AG20443 (cell line): ENCODE measurements around the gene OSBPL8.

Source experiments
- DNase-seq: peaks from one replicate; pipeline ENCODE4 v3.0.0; 2012; ENCODE audit warnings: low spot score, mixed read lengths

OSBPL8 gene

DNA sequence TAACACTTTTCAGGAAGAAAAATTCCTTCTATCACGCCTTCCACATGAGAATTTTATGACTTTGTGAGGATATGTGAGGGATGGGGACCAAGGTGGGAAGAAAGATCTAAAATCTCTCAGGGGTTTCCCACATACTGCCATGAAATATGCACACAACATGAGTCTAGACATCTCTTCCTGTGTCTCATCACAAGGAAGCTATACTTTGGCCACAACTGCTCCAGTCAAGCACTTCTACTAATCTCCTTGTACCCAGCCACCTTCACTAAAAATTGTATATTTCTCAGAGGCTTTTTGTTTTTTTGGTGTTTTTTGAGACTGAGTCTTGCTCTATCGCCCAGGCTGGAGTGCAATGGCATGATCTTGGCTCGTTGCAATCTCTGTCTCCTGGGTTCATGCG, 3.2 kb downstream of the OSBPL8 start:
- no peak for DNase-seq

DNA sequence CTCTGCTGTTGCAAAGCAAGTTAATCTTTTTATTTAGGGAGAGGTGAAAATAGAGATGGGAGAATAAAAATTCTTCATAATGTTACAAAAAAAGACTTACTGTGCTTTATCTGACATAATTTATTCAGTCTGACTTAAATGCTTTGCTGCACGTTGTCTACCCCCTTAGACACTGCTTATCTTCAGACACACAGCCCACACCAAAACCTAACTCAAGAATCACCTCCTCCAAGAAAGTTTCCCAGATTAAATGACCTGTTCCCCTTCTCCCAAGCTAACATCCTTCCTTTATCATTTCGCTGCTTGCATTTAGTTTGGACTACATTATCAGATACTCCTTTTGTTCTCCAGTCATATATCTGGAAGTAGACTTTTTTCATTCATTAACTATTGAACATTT, 3.8 kb downstream of the OSBPL8 start:
- DNase-seq, result no peak

DNA sequence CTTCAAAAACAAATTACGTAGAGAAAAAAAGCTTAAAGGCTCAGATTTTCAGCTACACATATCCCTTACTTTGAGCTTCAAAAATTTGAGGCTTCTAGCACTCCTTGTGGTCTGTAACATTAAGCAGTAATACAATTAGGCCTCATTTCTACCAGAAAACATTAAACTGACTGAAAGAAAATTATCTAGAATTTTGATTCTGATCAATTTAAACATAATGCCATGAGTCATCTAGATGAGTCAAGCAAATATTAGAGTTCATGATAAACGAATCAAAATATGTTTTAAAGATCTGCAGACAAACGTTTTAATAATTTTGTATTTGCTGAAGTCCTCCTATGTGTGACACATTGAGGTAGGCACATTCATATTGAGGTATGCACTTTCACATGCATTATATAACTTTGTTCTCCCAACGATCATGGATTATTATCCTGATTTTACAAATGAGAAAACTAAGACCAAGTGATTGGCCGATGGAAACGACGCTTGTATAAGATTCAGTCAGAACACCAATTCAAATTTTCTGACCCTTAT, 4.3 kb downstream of the OSBPL8 start:
- no peak for DNase-seq

DNA sequence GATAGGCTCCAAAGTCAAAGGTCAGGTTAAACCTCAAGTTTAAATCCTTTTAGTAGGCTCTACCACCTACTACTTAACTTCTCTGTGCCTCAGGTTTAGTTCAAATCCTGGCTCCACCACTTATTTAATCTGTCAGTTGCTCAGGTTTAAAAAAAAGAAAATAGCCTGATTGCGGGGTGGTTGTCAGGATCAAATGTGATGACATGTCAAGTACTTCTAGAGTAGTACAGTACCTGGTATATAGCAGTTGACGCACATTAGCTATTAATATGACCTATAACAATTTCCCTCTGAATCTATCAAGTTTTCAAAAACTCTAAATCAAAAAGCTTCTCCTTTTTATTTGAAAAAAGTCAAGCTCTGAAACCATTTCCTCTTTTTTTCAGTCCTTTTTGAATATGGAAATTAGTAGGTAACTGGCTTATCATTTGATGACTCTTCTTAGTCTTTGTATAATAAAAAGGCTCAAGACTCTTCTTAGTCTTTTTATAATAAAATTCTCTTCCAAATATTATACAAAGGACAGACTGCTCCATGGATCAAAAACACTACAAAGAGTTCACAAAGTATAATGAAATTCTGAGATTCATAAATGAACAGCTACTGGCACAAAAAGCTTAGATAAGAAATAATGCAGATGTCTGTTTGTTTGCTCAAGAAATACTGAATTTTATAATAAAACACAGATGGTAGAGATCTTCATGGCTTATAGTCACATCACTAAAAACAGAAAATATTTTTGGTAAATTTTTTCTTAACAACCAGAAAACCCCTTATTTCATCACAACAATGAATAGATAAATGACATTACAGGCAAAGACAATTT, 5.0 kb downstream of the OSBPL8 start:
- DNase-seq, result no peak

DNA sequence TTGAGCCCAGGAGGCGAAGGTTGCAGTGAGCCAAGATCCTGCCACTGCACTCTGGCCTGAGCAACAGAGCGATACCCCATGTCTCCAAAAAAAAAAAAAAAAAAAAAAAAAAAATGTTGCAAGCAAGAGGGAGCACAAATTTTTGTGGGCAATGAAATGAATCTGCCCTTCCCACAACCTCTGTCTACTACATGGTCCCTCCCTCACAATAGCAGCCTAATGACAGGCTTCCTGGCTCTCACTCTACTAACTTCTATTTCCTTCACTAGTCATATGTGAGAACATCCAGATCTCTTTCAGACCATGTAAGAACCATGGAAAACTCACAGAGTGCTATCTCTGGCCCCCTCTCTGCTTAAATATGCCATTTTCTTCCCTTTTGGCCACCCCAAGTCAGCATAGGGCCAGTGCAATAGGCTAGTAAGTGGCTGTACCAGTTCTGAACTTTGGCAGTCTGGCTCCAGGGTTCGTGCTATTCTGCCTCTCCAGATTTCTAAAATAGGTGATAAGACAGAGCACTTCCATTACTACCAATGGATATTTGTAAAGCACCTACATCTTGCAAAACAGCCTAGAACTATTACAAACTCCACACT, 7.1 kb downstream of the OSBPL8 start:
- peak; percentile 50 for DNase-seq

DNA sequence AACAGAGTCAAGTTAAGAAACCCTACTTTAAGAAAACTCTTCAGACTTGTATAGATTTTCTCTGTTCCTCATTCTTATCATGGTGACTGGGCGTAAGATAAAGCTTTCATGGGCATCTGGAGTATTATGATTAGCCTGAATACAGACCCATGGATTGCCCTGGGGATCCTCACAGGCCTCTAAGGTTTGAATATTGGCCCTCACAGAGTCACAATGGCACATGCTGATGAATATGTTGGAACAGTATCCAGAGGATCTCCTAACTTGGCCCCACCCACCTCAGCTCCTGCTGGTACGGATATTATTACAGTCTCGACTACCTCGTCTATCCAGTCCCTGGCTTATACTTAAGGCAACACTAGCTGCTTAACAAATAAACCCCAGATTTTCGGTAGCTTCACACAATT, 8.1 kb downstream of the OSBPL8 start:
- DNase-seq, result no peak

DNA sequence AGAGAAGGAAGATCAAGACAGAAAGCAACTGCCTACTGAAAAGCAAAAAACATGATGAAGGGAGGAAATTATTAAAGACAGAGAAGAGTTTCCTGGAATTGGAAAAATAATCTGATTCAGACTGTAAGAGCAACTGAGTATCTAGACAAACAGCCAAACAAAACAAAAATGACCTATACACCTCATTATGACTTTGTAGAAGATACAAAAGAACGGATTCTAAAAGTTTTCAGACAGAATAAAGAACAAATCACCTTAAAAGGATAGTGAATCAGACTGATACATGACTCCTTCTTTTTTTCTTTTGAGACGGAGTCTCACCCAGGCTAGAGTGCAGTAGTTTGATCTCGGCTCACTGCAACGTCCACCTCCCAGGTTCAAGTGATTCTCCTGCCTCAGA, 10.4 kb downstream of the OSBPL8 start:
- DNase-seq, result no peak

DNA sequence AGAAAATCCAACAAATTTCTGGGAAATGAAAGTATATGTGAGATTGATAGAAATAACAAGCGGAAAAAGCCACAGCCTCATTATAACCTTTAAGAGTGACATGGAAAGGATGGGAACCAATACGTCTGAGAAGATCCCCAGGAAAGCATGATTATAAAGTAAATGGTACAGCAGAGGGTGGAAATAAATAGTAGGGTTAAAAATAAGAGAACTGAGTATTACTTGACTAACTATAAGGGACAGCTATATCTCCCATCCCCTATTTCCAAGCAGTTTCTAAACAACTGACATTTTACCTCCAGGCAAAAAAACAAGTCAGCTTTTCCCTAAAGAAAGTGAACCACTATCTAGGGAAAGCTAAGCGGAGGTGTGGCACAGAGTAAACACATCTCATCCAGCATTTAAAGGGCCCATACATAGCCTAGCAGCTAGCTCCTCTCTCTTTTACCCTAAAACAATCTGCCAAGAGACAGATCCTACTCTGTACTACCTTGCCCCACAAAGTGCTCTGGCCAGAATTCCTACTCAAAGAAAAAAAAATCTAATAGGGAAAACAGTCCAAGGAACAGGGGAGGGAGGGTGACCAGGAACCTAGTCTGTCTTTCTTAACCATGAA, 11.2 kb downstream of the OSBPL8 start:
- no peak for DNase-seq

DNA sequence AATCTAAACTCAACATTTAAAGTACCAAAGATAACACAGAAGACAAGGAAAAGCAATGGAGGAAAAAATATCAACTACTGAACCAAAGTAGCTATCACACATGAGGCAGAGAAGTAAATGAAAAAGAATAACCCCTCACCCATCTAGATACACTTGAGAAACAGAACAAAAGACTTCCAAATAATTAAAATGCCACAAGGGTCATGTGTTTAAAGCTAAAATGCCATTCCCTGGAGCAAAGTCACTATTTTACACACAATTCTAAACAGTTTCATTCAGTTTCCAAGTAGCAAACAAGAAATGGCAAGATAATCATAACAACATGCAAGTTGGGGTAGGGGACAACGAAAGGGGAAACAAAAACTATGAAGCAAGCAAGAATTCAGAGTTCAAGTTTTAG, 12.0 kb downstream of the OSBPL8 start:
- no peak for DNase-seq

DNA sequence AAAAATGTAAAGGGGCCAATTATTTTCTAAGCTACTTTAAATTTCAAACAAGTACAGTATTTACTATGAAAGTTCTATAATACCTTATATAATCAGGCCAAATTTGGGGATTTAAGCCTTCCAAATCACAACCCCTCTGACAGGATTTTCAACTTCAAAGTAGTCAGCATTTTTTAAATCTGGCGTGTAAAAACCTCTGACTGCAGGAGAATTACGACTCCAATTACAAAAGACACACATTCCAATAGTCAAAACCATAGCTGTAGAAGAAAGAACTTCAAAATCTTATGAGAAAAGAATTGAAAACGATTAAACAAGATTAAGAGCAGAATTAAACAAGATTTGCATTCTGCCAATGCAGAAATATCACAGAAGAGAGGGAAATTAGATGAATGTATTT, 12.7 kb downstream of the OSBPL8 start:
- DNase-seq, result no peak

DNA sequence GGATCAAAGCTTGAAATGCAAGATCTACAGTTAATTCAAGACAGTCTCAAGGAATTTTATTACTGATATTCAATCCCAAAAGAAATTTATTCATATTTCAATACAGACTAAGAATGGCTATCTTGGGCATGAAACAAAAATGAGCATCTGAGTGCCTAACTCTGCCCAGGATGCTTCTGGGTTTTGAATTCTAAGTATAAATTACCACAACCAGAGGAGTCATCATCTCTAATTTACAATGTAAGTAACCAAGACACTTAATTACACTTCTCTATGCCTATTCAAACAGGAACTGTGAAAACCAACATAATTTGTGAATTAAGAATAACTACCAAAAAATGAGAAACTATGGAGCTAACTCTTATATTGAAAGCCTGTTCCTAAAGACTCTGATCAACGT, 14.1 kb downstream of the OSBPL8 start:
- no peak for DNase-seq

DNA sequence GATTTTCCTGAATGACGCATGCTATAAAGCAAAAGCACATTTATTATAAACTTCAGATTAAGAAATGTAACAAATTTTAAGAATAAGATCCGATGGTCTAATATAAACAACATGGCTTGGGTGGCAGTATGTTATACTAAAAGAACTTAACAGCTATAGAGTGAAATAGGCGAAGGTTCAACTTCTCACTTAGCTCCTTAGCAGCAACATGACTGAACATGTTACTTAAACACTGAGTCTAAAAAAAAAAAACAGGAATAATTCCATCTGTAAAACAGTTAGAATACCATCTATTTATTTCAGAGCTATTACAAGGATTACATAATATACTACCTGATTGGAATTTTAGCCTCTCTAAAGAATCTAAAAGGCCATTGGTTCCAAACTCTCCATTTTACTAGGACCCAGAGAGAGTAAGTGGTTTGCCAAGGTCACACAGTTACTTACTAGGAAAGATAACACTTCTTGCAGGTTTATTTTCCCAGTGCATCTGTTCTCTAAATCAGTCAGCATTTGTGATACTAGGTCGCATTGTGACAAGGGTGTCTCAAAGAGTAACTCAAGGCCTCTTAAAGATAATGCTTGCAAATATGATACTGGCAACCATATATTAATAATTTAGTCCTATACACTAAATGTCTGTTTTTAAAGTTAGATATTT, 14.8 kb downstream of the OSBPL8 start:
- no peak for DNase-seq

DNA sequence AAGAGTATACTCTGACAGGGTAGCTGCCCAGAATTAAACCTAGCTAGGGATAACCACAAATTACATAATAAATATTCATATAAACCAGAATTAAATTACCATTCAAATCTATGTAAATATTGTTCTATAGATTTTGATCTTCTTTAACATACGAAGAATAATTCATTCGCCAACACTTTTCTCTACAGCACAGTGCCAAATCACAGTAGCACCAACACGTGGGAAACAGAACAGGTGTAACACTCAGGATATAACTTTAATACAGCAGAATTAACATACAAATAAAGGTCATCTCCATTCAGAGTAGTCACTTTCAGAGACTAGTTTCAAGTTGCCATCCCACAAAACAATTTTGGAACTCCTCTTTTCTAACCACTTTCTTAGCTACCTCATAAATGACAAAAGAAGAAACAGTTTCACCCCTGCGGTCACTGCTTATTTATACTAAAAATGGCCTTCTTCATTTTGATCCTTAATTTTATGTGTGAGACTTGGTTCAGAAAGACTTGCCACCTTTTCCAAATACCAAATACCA, 15.7 kb downstream of the OSBPL8 start:
- no peak for DNase-seq

DNA sequence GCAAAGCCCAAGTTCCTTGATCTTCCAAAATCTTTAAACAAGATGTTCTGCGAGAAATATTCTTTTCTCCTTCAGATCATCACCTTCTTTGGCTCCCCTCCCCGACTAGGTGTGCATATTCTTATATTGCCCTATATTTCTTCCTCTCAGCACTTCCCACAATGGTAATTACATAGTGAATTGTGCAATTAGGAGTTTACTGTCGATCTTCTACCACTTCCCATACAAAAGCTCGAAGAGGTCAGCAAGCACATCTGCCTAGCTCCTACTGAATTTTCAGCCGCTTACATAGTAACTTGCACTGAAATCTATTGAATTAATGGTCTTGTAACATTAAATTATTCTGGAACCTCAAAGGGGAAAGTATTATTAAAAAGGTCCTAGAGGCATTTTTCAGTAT, 16.7 kb downstream of the OSBPL8 start:
- no peak for DNase-seq

DNA sequence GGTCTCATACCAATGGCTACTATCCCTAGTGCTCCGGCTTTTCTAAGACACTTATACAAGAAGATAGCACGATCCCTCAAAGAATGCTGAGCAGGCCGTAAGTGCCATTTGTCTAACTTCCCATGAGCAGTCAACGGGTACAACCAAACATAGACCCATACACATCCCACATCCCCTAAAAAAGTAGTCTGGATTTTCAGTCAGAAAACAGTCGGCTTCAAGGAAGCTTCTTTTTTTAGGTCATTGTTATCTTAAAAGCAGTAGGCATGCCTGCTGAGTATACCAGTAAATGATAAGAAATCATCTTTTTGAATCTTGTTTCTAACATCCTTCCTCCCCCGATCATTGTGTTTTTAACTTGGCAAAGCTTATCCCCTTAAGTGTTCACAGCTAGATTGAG, 19.8 kb downstream of the OSBPL8 start:
- DNase-seq, result no peak

DNA sequence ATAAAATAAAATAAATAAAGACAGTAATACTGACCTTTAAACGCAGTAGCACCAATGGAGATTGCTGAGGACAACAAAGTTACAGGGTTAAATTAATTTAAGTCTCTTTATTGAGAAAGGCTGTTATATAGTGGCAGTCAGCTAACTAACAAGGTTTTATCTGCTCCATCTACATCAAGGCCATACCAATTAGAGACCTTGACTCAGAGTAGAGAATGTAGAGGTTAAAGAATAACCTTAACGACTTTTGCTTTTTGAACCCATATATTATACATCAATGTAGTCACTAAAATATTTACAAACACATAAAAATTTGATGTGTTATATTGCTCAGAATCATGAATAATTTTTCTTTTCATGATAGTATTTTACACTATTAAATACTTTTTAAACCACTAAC, 21.6 kb downstream of the OSBPL8 start:
- DNase-seq, result no peak

DNA sequence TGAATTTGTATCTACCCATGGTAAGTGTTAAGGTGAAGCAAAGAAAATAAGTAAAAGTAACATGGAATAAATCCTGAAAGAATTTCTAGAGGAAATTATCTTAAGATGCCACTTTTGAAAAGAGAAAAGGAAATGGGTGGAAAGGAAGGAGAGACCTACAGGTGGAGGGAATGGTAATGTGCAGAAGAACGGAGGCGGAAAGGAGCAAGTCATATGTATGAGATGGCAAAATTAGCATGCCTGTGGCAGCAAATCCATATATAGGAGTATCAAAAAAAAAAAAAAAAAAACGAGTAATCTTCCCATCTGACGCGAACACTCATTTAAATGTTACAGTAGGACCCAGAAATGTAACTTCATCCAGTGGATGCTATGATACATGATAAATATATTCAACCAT, 23.0 kb downstream of the OSBPL8 start:
- DNase-seq, result no peak

DNA sequence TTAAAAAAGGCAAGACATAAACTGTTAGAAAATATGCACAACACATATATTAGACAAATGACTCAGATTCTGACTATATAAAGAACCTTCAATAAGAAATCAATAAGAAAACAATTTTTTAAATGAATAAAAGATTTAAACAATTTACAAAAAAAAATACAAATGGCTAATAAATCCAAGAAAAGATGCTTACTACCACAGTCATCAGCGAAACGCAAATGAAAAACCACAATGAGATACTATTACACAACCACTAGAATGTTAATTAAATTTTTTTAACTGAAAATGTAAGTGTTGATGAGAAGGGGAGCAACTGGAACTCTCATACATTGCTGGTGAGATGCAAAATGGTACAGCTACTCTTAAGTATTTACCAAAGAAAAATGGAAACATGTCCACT, 24.4 kb downstream of the OSBPL8 start:
- no peak for DNase-seq

DNA sequence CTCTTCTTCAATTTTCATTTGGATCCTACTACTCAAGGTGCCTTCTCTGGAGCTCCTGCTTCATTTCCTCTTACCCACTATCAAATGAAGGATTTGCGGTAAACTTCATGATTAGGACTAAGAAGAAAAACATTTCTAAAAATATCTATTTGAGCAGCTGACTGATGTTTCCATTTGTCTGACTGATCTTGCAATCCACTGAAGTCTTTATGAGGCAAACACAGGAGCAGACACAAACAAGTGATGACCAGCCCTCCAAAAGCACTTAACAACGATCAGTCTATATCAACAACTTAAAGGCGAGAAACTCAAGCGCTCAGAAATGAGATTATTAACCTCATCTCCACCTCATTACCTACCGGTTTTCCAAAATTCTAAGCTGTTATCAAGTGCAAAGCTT, 26.2 kb downstream of the OSBPL8 start:
- DNase-seq, result no peak

DNA sequence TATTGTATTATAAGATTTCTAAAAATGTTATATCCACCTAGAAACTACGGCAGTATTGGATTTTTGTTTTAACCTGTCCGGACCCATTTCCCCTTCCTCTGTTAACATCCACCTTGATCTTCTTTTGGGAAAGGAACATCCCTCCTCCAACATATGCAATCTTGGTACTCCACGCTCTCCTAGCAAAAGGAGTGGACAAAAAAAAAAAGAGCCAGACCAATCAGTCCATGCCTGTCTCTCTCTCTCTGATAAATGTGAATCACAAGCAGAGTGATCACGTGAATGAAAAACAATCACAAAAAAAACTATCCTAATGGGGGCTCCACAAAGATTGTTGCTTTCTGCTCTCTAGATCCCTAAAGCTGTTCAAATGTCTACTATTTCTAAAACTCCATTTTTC, 27.1 kb downstream of the OSBPL8 start:
- no peak for DNase-seq

DNA sequence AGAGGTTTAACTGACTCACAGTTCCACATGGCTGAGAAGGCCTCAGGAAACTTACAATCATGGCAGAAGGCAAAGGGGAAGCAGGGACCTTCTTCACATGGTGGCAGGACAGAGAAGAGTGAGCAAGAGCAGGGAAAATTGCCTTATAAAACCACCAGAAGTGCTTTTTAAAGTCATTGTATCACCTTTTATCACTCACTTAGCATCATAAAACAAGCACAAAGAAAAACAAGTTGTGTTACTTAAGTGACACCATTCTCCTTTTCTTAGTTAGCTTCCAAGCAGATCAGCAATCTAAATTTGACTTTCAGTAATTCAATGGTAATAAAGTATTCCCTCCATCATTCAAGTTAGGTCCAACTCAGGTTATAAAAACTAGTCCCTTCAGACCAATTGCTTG, 28.5 kb downstream of the OSBPL8 start:
- DNase-seq, result no peak

DNA sequence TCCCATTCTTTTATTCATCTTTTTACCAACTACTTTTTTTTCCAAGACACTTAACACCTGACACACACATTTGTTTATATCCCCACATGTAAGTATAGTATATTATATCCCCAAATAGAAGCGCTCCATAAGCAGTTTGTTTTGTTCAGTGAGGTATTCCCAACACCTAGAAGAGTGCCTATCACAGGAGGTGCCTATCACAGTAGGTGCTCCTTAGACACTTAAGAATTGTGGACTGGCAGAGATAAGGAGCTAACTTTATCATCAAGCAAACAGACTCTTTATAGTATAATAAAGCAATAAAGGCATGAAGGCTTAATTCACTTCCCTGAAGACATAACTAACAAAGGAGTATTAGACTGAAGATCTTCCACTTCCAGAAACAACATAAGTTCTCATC, 29.1 kb downstream of the OSBPL8 start:
- no peak for DNase-seq
